Subcutaneous adipose tissue (tissue), 4 donors: ENCODE measurements around the gene ANKRD12. TPM values are rescaled to one million over a fixed set of nuclear protein-coding genes. Genes with fewer than 3 reads are reported as not detected.

Experiments
- total RNA-seq, 4 donors: library from RNA; depleted of rRNA; stranded (reverse); fragments of >200 nt; gene quantifications; one replicate each; pipeline ENCODE4 v1.1.0, GENCODE V29; 2016
- TF ChIP-seq, protein P1 (sequence below): fragments of 450-650 bp; IDR thresholded peaks from one replicate; pipeline ENCODE4 v1.5.1; 2016; ENCODE audit warnings: low read depth, mild to moderate bottlenecking, control low read depth, antibody characterized with exemption, moderate library complexity

The ANKRD12 gene
- total RNA-seq, 4 donors from 2014 or later: 38.6 to 99.5 (median 65.4) TPM

DNA sequence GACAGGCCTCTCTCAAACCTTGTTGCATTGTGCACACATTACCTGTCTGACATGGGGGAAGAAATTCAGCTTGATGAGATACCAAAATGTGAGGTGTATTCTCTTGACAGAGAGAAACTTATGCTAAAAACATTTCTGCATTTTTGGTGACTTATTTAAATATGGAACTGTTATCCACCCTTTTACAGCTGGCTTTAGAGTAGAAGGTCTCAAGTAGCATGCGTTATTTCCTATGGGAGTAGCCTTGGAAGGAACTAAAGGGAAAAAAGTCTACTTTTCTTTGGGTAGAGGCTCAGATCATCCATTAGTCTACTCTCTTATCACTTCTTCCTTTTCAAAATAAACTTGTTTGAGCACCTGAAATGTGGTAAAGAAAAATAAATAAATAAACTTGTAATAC, 141.4 kb downstream of the ANKRD12 start:
- TF ChIP-seq, protein P1, sequence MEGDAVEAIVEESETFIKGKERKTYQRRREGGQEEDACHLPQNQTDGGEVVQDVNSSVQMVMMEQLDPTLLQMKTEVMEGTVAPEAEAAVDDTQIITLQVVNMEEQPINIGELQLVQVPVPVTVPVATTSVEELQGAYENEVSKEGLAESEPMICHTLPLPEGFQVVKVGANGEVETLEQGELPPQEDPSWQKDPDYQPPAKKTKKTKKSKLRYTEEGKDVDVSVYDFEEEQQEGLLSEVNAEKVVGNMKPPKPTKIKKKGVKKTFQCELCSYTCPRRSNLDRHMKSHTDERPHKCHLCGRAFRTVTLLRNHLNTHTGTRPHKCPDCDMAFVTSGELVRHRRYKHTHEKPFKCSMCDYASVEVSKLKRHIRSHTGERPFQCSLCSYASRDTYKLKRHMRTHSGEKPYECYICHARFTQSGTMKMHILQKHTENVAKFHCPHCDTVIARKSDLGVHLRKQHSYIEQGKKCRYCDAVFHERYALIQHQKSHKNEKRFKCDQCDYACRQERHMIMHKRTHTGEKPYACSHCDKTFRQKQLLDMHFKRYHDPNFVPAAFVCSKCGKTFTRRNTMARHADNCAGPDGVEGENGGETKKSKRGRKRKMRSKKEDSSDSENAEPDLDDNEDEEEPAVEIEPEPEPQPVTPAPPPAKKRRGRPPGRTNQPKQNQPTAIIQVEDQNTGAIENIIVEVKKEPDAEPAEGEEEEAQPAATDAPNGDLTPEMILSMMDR: no peak

DNA sequence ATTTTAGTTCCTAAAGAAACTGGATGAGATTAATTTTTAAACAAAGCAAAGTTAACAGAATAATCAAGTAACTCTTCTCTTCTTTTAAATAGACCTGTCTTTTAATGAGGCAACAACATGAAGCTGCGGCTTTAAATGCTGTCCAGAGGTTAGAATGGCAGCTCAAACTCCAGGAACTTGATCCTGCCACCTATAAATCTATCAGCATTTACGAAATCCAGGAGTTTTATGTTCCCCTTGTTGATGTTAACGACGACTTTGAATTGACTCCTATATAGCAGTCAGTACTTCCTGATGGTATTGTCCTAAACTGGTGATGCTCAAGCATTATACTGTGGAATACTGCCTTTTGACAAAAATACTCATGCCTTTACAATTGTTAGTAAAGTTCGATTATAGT, 144.3 kb downstream of the ANKRD12 start:
- TF ChIP-seq, protein P1: no peak

DNA sequence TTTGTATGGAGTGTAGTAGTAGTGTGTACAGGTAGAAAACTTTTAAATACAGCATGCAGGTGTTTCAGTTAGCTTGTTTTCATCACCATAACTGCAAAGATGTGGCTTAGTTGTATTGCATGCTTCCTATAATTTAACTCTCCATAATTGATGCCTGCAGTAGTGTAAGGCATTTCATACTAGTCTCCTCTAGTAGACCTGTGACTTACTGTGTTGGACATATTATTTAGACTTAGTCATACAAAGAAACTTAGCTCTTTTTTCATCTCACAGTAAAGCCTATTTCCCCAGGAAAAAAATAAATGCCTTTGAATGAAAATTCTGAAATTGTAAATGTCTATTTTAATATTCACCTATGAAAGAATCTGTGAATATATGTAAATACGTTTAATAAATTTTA, 145.2 kb downstream of the ANKRD12 start:
- TF ChIP-seq, protein P1: no peak

- TF ChIP-seq, protein P1: no peak
These were observed 147.2 kb downstream of the ANKRD12 start for GRCh38 chr18:9283791-9284190.

DNA sequence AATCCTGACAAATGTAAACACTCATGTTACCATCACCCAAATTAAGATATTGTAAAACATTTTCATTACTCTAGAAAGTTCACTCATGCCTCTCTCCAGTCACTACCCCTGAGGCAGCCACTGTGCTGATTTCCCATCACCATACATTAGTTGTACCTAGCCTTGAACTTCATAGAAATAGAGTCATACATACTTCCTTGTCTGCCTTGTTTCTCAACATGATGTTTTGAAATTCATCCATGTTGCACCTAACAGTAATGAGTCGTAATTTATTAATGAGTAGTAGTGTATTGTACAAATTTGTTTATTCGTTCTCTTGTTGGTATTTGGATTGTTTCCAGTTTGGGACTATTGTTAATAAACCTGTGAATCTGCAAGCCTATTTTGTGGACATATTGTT, 149.0 kb downstream of the ANKRD12 start:
- TF ChIP-seq, protein P1: no peak

DNA sequence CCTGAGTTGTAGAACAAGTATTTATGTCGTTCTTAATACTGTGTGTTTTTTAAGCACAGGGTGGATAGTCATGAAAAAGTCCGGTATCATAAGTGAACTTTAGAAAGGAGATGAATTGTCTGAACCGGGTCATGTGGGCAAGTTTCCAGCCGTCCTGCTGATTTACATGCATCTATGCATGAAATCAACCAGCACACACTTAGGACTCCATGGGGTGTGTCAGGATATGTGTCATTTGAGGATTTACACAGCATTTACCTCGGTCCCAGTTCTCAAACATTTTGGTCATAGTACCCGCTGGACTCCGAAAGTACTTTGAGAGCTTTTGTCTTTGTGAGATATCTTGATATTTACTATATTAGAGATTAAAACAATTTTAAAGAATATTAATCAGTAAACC, 150.5 kb downstream of the ANKRD12 start:
- TF ChIP-seq, protein P1: no peak

DNA sequence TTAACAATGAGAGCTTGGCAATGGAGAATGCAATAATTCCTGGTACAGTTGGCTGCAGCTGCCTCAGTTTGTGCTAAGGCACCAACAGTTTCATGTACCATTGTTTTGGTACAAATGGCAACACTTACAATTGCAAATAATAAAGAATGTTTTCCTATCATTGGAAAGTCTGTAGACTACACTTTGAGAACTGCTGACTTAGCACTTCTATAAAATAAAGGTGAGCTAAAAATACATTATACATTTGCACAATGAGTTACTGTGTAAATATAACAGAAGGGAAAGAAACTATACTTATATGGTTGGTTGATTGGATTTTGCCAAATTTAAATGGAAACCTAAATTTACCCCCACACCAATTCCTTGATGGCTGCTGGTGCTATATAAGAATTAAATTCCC, 153.1 kb downstream of the ANKRD12 start:
- TF ChIP-seq, protein P1: no peak
